ENCODE results near the gene DPY19L2. TPM values are rescaled to one million over a fixed set of nuclear protein-coding genes. Genes with fewer than 3 reads are reported as not detected.
"Not testable (repeated sequence)": the region's sequence is repeated elsewhere in the genome, so short reads cannot be mapped to it uniquely, and the experiment has no call there.

The DPY19L2 gene
- 10 to 100 TPM in 3 of 4 donors, 1 to 10 TPM in 1; 8.8 to 28.9 (median 13.3) TPM for total RNA-seq

GRCh38 chr12:63668028-63668799, at the start of gene DPY19L2:
Gene DPY19L2, minus strand, starts transcription at chr12:63668493. Its CDS starts 100 bp downstream, at chr12:63668393.
- peak within 1 kb of the TSS; percentile 67 to 80 for H3K4me3 ChIP-seq

GRCh38 chr12:63716891-63717290, 48.6 kb upstream of the DPY19L2 start:
- not testable (repeated sequence) for H3K4me1 ChIP-seq, H3K4me3 ChIP-seq, H3K9me3 ChIP-seq, ATAC-seq, H3K27me3 ChIP-seq, H3K27ac ChIP-seq, H3K36me3 ChIP-seq
- 60 to 77% methylated on average over 2 to 4 of the region's 4 CpGs for WGBS, 2 donors (ENCODE audit: low coverage in 1 of 2)

More at GRCh38 chr12:63668028-63668799, at the start of gene DPY19L2:
- H3K4me1 ChIP-seq = peaks cover 0 to 13% (median 0%) of the 10 kb centered on the region in 3 donors
- 0 to 2% methylated on average over 11 to 13 of the region's 56 CpGs for WGBS, 2 donors (ENCODE audit: low coverage in 1 of 2)
- TF ChIP-seq POLR2A (IDR thresholded peaks at IDR 0.05) = no peak
- peak; percentile 46 for TF ChIP-seq POLR2AphosphoS5 (IDR thresholded peaks at IDR 0.05)
- peak within 1 kb of the TSS; percentile 18 to 92 (median 88) for H3K27ac ChIP-seq
- no peaks in the 10 kb centered on the region for H3K27me3 ChIP-seq
- no peaks in the 10 kb centered on the region for H3K9me3 ChIP-seq
- H3K36me3 ChIP-seq = no peaks in the 10 kb centered on the region
- ATAC-seq = peak; percentile 91

- WGBS, 2 donors (ENCODE audit: low coverage in 1 of 2) = 24 to 46% methylated on average over 1 to 3 of the region's 3 CpGs
- not testable (repeated sequence) for H3K27me3 ChIP-seq, H3K27ac ChIP-seq, H3K9me3 ChIP-seq, H3K4me1 ChIP-seq, ATAC-seq, H3K4me3 ChIP-seq, H3K36me3 ChIP-seq
Measured at GRCh38 chr12:63715107-63715625, 46.9 kb upstream of the DPY19L2 start.

GRCh38 chr12:63714409-63714808, 46.1 kb upstream of the DPY19L2 start:
- H3K4me1 ChIP-seq, ATAC-seq, H3K4me3 ChIP-seq, H3K36me3 ChIP-seq, H3K27ac ChIP-seq, H3K9me3 ChIP-seq, H3K27me3 ChIP-seq: not testable (repeated sequence)
- WGBS, 2 donors (ENCODE audit: low coverage in 1 of 2) = 83 to 100% methylated on average over 1 of the region's 1 CpG

GRCh38 chr12:63713681-63714075, 45.4 kb upstream of the DPY19L2 start:
- H3K4me3 ChIP-seq, H3K27ac ChIP-seq, H3K4me1 ChIP-seq, H3K9me3 ChIP-seq, H3K36me3 ChIP-seq, ATAC-seq, H3K27me3 ChIP-seq: not testable (repeated sequence)
- 58 to 61% methylated on average over 2 of the region's 2 CpGs for whole genome bisulfite sequencing, 2 donors (ENCODE audit: low coverage in 1 of 2)

- H3K27ac ChIP-seq, H3K27me3 ChIP-seq, H3K4me1 ChIP-seq, H3K9me3 ChIP-seq, H3K36me3 ChIP-seq, ATAC-seq, H3K4me3 ChIP-seq: not testable (repeated sequence)
- 83% methylated on average over 1 of the region's 1 CpG; no CpG with 5 or more reads in 1 of the 2 donors for WGBS, 2 donors (ENCODE audit: low coverage in 1 of 2)
Measured at GRCh38 chr12:63712979-63713680, 44.8 kb upstream of the DPY19L2 start.

GRCh38 chr12:63712376-63712974, 44.2 kb upstream of the DPY19L2 start:
- not testable (repeated sequence) for H3K27me3 ChIP-seq, H3K36me3 ChIP-seq, H3K9me3 ChIP-seq, H3K4me3 ChIP-seq, H3K27ac ChIP-seq, H3K4me1 ChIP-seq, ATAC-seq
- WGBS, 2 donors (ENCODE audit: low coverage in 1 of 2) = 82 to 83% methylated on average over 1 of the region's 2 CpGs

GRCh38 chr12:63711339-63711738, 43.0 kb upstream of the DPY19L2 start:
- ATAC-seq, H3K4me3 ChIP-seq: not testable (repeated sequence)
- 80 to 88% methylated on average over 1 to 2 of the region's 2 CpGs for WGBS, 2 donors (ENCODE audit: low coverage in 1 of 2)

GRCh38 chr12:63706336-63706735, 38.0 kb upstream of the DPY19L2 start:
- Histone ChIP-seq H3K9me3 (no peaks in the 10 kb centered on the region), H3K4me3 (no peak overlapping the region), H3K4me1 (no peaks in the 10 kb centered on the region), H3K27ac (no peak overlapping the region), H3K27me3 (no peaks in the 10 kb centered on the region), H3K36me3 (no peaks in the 10 kb centered on the region)
- 79 to 86% methylated on average over 1 to 3 of the region's 3 CpGs for WGBS, 2 donors (ENCODE audit: low coverage in 1 of 2)
- no peak for ATAC-seq
- no peak for TF ChIP-seq CTCF (IDR thresholded peaks at IDR 0.05)
- no peak for TF ChIP-seq EP300 (IDR thresholded peaks at IDR 0.05)
- no peak for TF ChIP-seq POLR2A (IDR thresholded peaks at IDR 0.05)
- TF ChIP-seq POLR2AphosphoS5 (IDR thresholded peaks at IDR 0.05) = no peak

More at GRCh38 chr12:63711339-63711738, 43.0 kb upstream of the DPY19L2 start:
- H3K27ac ChIP-seq, H3K9me3 ChIP-seq, H3K4me1 ChIP-seq, H3K27me3 ChIP-seq, H3K36me3 ChIP-seq: not testable (repeated sequence)

GRCh38 chr12:63699678-63700382, 31.5 kb upstream of the DPY19L2 start:
- not testable (repeated sequence) for H3K36me3 ChIP-seq, ATAC-seq, H3K27ac ChIP-seq, H3K4me1 ChIP-seq, H3K9me3 ChIP-seq, H3K4me3 ChIP-seq, H3K27me3 ChIP-seq
- WGBS, 2 donors (ENCODE audit: low coverage in 1 of 2) = 78% methylated on average over 3 of the region's 3 CpGs; no CpG with 5 or more reads in 1 of the 2 donors

GRCh38 chr12:63699011-63699410, 30.7 kb upstream of the DPY19L2 start:
- H3K27me3 ChIP-seq, H3K9me3 ChIP-seq, ATAC-seq, H3K4me1 ChIP-seq, H3K4me3 ChIP-seq, H3K27ac ChIP-seq, H3K36me3 ChIP-seq: not testable (repeated sequence)
- WGBS, 2 donors (ENCODE audit: low coverage in 1 of 2) = no CpG with 5 or more reads among the region's 2 CpGs

All from gastroesophageal sphincter (tissue), 4 donors.